Activated naive CD4-positive, alpha-beta T cell treated with anti-CD3 and anti-CD28 coated beads, Interleukin-2, amount 10 ng/mL, durations not matched to agents 7 days and 5 days (primary cell): Measurements from ENCODE around the gene BCL7A.
A peak's percentile ranks its signal among the peaks of the same experiment; 100 is the strongest.

Source experiments
- CTCF ChIA-PET: fragments of 350-600 bp; sonication (Branson Sonifier 250); formaldehyde crosslinking; loops from one replicate; lab custom pipeline; 2021; ENCODE audit warnings: antibody characterized with exemption; lab: Charles Lee
- DNase-seq: peaks from one replicate; pipeline ENCODE4 v3.0.0-alpha.2; 2020
- H3K27ac Mint-ChIP-seq: one replicate; pipeline ENCODE4 v1.8.0; 2021; ENCODE audit warnings: mild to moderate bottlenecking, moderate library complexity, mixed read lengths
- H3K27me3 Mint-ChIP-seq: one replicate; pipeline ENCODE4 v1.8.0; 2021; ENCODE audit warnings: mild to moderate bottlenecking, mixed read lengths
- H3K36me3 Mint-ChIP-seq: one replicate; pipeline ENCODE4 v1.8.0; 2021; ENCODE audit warnings: mixed read lengths
- H3K4me1 Mint-ChIP-seq: one replicate; pipeline ENCODE4 v1.8.0; 2021; ENCODE audit warnings: mixed read lengths
- H3K4me3 Mint-ChIP-seq: one replicate; pipeline ENCODE4 v1.8.0; 2021; ENCODE audit warnings: mild to moderate bottlenecking, moderate library complexity, mixed read lengths
- H3K9me3 Mint-ChIP-seq: one replicate; pipeline ENCODE4 v1.8.0; 2021; ENCODE audit warnings: mixed read lengths

The BCL7A gene

DNA sequence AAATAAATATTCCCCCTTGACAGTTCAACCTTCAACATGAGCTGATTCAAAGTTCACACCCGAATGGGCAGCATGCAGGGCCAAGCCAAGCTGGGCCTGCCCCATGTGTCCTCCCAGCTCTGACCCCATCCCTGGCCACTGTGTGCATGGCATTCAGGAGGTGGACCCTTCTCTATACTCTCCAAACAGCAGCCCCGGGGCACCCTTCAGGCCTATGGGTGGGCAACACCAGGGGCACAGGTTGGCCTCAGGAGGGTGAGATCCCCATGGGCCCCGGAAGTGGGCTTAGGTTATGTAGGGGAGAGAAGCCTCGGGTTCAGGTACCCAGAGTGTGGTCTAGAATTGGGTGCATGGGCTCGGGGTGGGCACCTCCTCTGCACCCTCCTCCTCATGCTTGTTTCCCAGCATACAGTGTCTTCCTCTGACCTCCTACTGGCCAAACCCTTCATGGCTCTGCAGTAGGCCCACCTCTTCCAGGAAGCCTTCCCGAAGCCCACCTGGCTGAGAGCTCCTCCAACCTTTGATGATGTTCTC is 31.5 kb upstream of the BCL7A start:
- no peak for DNase-seq
- H3K4me3 Mint-ChIP-seq, result no peak overlapping the region
- no peaks in the 10 kb centered on the region for H3K9me3 Mint-ChIP-seq
- no peaks in the 10 kb centered on the region for H3K36me3 Mint-ChIP-seq
- CTCF ChIA-PET, result no interaction called here
- H3K27me3 Mint-ChIP-seq, result peaks cover 6% of the 10 kb centered on the region
- no peak overlapping the region for H3K27ac Mint-ChIP-seq
- peaks cover 12% of the 10 kb centered on the region for H3K4me1 Mint-ChIP-seq

GRCh38 chr12:121990692-121991603 is 30.7 kb upstream of the BCL7A start:
- Mint-ChIP-seq H3K4me3 (no peak overlapping the region), H3K9me3 (no peaks in the 10 kb centered on the region), H3K27me3 (peaks cover 13% of the 10 kb centered on the region), H3K36me3 (no peaks in the 10 kb centered on the region), H3K4me1 (peaks cover 12% of the 10 kb centered on the region), H3K27ac (no peak overlapping the region)
- CTCF ChIA-PET, result interaction anchor here (0.6 kb wide), 1 partner anchor 99 kb away, joined by 4 read pairs; no protein-coding TSS in a partner anchor
- DNase-seq, result no peak

DNA sequence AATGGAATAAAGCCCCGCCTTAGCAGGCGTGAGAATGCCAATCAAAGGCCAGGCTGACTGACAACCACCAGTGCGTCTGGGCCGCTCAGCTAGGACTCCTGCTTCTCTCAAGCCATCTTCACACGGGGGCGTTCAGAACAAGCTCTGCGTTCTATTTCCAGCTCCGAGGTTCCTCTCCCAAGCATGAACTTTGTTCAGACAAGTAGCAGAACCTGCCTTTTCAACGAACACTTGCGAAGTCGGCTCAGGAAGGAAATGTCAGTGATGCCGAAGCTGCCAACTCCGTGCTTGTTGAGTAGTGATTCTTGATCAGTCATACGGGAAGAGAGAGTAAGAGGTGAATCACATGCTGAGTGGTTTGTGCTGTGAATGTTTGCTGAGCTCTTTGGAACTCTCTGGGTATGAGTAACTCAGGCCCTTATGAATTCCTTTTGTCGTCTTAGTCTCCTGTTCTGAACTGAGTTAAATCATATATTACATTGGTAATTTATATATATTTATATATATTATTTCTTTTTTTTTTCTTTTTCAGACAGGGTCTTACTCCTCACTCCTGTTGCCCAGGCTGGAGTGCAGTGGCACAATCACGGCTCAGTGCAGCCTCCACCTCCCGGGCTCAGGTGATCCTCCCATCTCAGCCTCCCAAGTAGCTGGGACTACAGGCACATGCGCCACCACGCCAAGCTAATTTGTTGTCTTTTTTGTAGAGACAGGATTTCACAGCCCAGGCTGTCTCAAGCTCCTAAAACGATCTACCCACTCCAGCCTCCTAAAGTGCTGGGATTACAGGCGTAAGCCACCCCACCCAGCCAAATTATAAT is 29.4 kb upstream of the BCL7A start:
- H3K4me1 Mint-ChIP-seq, result peaks cover 12% of the 10 kb centered on the region
- H3K4me3 Mint-ChIP-seq, result no peak overlapping the region
- no peaks in the 10 kb centered on the region for H3K9me3 Mint-ChIP-seq
- no peaks in the 10 kb centered on the region for H3K36me3 Mint-ChIP-seq
- CTCF ChIA-PET, result interaction anchor here (0.6 to 1.7 kb wide), 6 partner anchors 23 to 198 kb away, joined by 3 to 6 read pairs (median 3); partner anchors contain the start of genes CFAP251 and RHOF
- peak; percentile 62 for DNase-seq
- H3K27ac Mint-ChIP-seq, result peak overlapping the region; percentile 78
- H3K27me3 Mint-ChIP-seq, result peaks cover 22% of the 10 kb centered on the region

GRCh38 chr12:121996050-121996944 is 25.4 kb upstream of the BCL7A start:
- H3K27me3 Mint-ChIP-seq, result peaks cover 25% of the 10 kb centered on the region
- H3K27ac Mint-ChIP-seq, result no peak overlapping the region
- H3K4me1 Mint-ChIP-seq, result peaks cover 12% of the 10 kb centered on the region
- no peaks in the 10 kb centered on the region for H3K36me3 Mint-ChIP-seq
- H3K4me3 Mint-ChIP-seq, result no peak overlapping the region
- CTCF ChIA-PET, result no interaction called here
- DNase-seq, result no peak
- peaks cover 3% of the 10 kb centered on the region for H3K9me3 Mint-ChIP-seq

DNA sequence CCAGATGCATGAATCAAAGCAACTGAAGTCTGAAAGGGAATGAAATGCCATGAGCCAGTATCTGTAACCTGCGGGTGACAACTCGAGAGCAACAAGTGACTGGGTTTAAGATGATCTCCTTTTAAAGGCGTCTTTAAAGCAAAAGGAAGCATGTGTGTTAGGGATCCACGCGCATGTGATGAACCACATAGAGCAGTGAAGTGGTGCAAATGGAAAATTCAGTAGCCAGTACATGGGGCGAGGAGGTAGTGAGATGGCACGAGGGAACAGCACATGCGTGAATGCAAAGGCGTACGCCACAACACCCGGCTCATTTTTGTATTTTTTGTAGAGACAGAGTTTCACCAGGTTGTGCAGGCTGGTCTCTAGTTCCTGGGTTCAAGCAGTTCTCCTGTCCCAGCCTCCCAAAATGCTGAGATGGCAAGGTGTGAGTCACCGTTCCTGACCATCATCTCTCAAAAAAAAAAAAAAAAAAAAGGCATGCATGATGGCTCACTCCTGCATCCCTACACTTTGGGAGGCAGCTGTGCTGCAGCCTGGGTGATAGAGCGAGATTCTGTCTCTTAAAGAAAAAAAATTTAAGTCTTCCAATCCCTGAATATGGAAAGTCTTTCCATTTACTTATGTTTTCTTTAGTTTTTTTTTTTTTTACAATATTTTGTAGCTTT is 24.6 kb upstream of the BCL7A start:
- Mint-ChIP-seq H3K27ac (no peak overlapping the region), H3K4me1 (peaks cover 6% of the 10 kb centered on the region), H3K27me3 (peaks cover 32% of the 10 kb centered on the region), H3K9me3 (peaks cover 3% of the 10 kb centered on the region), H3K36me3 (no peaks in the 10 kb centered on the region), H3K4me3 (no peak overlapping the region)
- CTCF ChIA-PET, result interaction anchor here (0.7 kb wide), 1 partner anchor 15 kb away, joined by 4 read pairs; no protein-coding TSS in a partner anchor
- no peak for DNase-seq

DNA sequence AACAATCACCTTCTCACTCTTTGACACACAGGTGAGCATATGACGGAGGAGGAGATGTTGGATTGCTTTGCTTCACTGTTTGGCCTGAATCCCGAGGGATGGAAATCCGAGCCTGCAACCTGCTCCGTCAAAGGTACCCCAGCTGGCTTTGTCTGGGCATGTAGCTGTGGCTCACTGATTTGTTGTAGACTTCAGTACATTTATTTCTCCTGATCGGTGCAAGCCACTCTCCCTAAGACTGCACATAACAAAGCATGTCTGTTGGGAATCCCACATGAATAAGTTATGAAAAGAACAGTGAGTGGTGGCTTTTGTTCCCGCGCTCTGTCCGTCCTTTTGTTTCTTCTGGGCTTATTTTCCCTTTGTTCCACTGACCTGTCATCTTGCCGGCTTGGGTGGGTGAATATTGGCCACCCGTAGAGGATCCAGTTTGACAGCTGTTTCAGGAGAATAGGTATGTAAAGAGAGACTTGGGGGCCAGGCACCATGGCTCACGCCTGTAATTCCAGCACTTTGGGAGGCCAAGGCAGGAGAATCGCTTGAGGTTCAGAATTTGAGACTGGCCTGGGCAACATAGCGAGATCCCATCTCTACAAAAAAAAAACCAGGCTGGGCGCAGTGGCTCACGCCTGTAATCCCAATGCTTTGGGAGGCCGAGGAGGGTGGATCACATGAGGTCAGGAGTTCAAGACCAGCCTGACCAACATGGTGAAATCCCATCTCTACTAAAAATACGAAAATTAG is 20.0 kb upstream of the BCL7A start:
- Mint-ChIP-seq H3K4me3 (no peak overlapping the region), H3K27me3 (peaks cover 62% of the 10 kb centered on the region), H3K27ac (no peak overlapping the region), H3K36me3 (no peaks in the 10 kb centered on the region), H3K9me3 (peaks cover 3% of the 10 kb centered on the region), H3K4me1 (peaks cover 27% of the 10 kb centered on the region)
- DNase-seq, result no peak
- CTCF ChIA-PET, result no interaction called here

DNA sequence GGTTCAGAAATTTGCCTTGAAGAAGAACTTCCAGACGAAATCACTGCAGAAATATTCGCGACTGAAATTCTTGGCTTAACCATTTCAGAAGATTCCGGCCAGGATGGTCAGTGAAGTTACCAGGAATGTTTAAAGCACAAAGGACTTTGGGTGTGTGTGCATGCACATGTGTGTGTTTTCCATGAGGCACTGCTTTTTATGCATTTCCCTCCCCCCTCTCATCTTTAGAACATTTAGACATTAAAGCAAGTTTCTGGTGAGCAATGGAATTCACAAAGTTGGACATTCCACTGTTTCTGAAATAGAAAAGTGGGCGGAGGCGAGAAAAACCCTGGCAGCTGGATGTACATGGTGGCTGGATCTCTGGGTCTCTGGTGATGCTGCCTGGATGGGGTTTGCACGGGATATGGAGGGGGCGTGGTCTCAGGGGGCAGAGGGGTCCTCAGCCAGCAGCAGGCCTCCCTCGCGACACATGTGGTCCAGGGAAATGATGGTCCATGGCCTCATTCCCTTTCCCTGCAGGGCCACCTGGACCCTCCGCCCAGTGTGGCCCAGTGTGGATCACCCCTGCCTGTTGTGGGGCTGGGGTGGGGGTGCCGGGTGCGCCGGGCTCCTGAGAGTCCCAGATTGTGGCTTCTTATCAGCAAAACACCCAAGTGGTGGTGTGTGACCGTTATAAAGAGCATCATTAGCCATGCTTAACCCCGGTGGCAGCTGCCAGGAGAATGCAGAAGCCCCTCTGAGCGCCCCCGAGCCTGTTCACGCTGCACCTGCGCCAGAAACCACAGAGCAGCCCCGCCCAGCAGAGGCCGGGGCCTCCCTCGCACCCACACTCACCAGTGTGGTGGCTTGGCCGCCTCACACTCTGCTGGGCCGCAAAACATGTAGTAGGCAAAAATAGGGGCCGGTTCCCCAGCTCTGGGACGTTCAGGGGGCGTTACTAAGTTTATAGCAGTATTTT is 17.8 kb upstream of the BCL7A start:
- DNase-seq, result no peak
- CTCF ChIA-PET, result no interaction called here
- Mint-ChIP-seq H3K4me3 (no peak overlapping the region), H3K9me3 (peaks cover 3% of the 10 kb centered on the region), H3K27me3 (peaks cover 60% of the 10 kb centered on the region), H3K27ac (peak overlapping the region; percentile 1), H3K4me1 (peaks cover 44% of the 10 kb centered on the region), H3K36me3 (no peaks in the 10 kb centered on the region)

DNA sequence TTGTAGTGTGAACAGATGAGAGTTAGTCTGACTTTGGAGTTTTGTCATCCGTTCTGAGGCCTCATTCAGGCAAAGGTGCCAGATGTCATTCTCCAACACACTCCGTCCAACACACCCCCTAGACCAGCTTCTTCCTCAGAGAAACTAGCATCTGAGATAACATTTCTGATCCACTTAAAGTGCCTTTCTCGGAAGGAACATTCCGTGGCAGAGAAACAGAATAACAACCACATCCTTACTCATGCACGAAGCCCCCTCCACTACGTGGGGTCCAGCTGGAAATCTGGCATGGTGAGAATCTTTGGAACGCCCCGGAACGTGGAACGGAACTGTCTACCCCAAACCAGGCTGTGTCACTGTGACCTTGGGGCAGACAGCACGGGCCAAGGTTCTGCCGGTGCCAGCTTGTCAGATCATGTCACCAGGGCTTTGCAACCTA is 17.0 kb upstream of the BCL7A start:
- Mint-ChIP-seq H3K4me1 (peaks cover 44% of the 10 kb centered on the region), H3K27me3 (peaks cover 64% of the 10 kb centered on the region)

DNA sequence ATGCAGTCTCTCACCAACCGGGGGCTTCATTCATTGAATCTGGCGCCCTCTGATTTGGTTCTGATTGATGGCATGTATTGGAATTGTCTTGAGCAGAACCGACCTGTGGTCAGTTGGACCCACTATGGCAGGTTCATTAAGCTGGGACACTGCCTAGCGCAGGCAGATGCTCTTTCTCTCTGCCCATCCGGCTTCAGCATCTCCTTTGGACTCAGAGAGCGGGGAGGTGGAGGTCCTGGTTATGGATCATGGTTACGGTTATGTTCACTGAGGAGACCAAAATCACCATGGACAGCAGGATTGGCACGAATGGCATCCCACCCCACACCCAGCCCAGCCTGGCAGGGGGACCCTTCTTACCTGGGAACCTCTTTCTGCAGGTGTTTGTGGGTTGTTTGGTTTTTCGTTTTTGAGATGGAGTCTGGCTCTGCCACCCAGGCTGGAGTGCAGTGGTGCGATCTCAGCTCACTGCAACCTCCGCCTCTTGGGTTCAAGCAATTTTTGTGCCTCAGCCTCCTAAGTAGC is 16.4 kb upstream of the BCL7A start:
- no peak overlapping the region for H3K27ac Mint-ChIP-seq
- peaks cover 58% of the 10 kb centered on the region for H3K27me3 Mint-ChIP-seq
- H3K36me3 Mint-ChIP-seq, result no peaks in the 10 kb centered on the region
- H3K4me3 Mint-ChIP-seq, result no peak overlapping the region
- CTCF ChIA-PET, result no interaction called here
- peaks cover 44% of the 10 kb centered on the region for H3K4me1 Mint-ChIP-seq
- no peaks in the 10 kb centered on the region for H3K9me3 Mint-ChIP-seq
- no peak for DNase-seq

More for the DNA sequence above, 17.0 kb upstream of the BCL7A start:
- H3K36me3 Mint-ChIP-seq, result no peaks in the 10 kb centered on the region
- H3K4me3 Mint-ChIP-seq, result no peak overlapping the region
- CTCF ChIA-PET, result no interaction called here
- peak overlapping the region; percentile 1 for H3K27ac Mint-ChIP-seq
- H3K9me3 Mint-ChIP-seq, result peaks cover under 1% of the 10 kb centered on the region
- DNase-seq, result no peak

GRCh38 chr12:122006186-122006926 is 15.3 kb upstream of the BCL7A start:
- Mint-ChIP-seq H3K4me1 (peaks cover 44% of the 10 kb centered on the region), H3K9me3 (no peaks in the 10 kb centered on the region), H3K27ac (peak overlapping the region; percentile 91), H3K27me3 (peaks cover 63% of the 10 kb centered on the region), H3K4me3 (peak overlapping the region; percentile 59), H3K36me3 (no peaks in the 10 kb centered on the region)
- CTCF ChIA-PET, result interaction anchor here (0.7 to 1.2 kb wide), 5 partner anchors 15 to 146 kb away, joined by 3 to 5 read pairs (median 3); partner anchors contain the start of gene BCL7A
- peak; percentile 60 for DNase-seq

DNA sequence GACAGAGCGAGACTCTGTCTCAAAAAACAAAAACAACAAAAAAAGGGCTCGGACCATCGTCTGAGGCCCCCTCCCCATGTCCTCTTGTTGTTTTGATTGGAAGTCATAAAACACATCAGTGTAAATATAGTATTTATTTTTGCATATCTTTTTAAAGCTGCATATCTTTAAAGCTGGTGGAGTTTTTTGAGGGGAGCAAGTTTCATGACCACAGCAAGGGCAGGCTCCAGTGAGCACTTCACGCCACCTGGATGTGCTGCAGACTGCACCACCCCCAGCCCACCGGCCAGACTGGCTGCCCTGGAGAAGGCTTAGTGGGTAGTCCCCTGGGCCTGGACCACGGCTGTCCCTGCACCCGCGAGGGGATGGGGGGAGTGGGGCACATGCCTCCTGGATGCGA is 11.9 kb upstream of the BCL7A start:
- DNase-seq, result no peak
- Mint-ChIP-seq H3K27me3 (peaks cover 48% of the 10 kb centered on the region), H3K4me1 (peaks cover 31% of the 10 kb centered on the region), H3K9me3 (no peaks in the 10 kb centered on the region), H3K4me3 (no peak overlapping the region), H3K27ac (no peak overlapping the region), H3K36me3 (no peaks in the 10 kb centered on the region)
- CTCF ChIA-PET, result no interaction called here
